SU-DHL-6 (cell line): ENCODE data around the gene THAP7.

Experiments
- H2AFZ ChIP-seq: fragments of 200-600 bp; sonication (generic); 2 replicates; pipeline ENCODE4 v1.6.1; 2014; ENCODE audit warnings: low read depth, mild to moderate bottlenecking, moderate library complexity, mixed read lengths, antibody characterized with exemption, low read length; ENCODE audit not compliant: severe bottlenecking
- H3F3A ChIP-seq: fragments of 200-600 bp; shearing (Covaris generic); 2 replicates; pipeline ENCODE4 v1.6.0; 2016; ENCODE audit warnings: antibody characterized with exemption, mild to moderate bottlenecking; ENCODE audit not compliant: insufficient read depth
- H3K27ac ChIP-seq: fragments of 200-600 bp; sonication (generic); 2 replicates; pipeline ENCODE4 v1.5.1; 2016; ENCODE audit warnings: low read depth, mild to moderate bottlenecking, low read length, moderate library complexity, mixed read lengths
- H3K27me3 ChIP-seq: fragments of 200-600 bp; sonication (generic), shearing (Covaris generic); 2 replicates; pipeline ENCODE4 v1.6.0; 2014; ENCODE audit warnings: mild to moderate bottlenecking, low read length
- H3K36me3 ChIP-seq: fragments of 200-600 bp; sonication (generic); 2 replicates; pipeline ENCODE4 v1.6.1; 2014; ENCODE audit warnings: mild to moderate bottlenecking, low read length, mixed read lengths
- H3K4me2 ChIP-seq: fragments of 300-600, 200-600 bp; shearing (Covaris generic), sonication (generic); 2 replicates; pipeline ENCODE4 v1.6.0; 2014; ENCODE audit warnings: low read length, low read depth, mild to moderate bottlenecking; ENCODE audit not compliant: poor library complexity, severe bottlenecking
- H3K4me3 ChIP-seq: fragments of 200-600 bp; sonication (generic); 2 replicates; pipeline ENCODE4 v1.5.1; 2014; ENCODE audit warnings: antibody characterized with exemption, low read length, mild to moderate bottlenecking, mixed read lengths; ENCODE audit not compliant: insufficient read depth, poor library complexity, severe bottlenecking
- H3K79me2 ChIP-seq: fragments of 200-600 bp; sonication (generic); 2 replicates; pipeline ENCODE4 v1.6.1; 2014; ENCODE audit warnings: mild to moderate bottlenecking, low read length, moderate library complexity; ENCODE audit not compliant: insufficient read depth
- H3K9ac ChIP-seq: fragments of 200-600 bp; sonication (generic); 2 replicates; pipeline ENCODE4 v1.7.0; 2014; ENCODE audit warnings: mild to moderate bottlenecking, low read length
- H3K9me2 ChIP-seq: fragments of 200-600 bp; sonication (generic); replicated peaks from 2 replicates; pipeline ENCODE4 v1.6.1; 2014; ENCODE audit warnings: low read length; ENCODE audit not compliant: insufficient read depth
- H3K9me3 ChIP-seq: fragments of 200-600 bp; sonication (generic); 2 replicates; pipeline ENCODE4 v1.6.1; 2014; ENCODE audit warnings: low read length, mixed read lengths; ENCODE audit not compliant: insufficient read depth
- H4K20me1 ChIP-seq: fragments of 200-600 bp; sonication (generic); 2 replicates; pipeline ENCODE4 v1.6.1; 2014; ENCODE audit warnings: low read depth, mild to moderate bottlenecking, antibody characterized with exemption, low read length, moderate library complexity, mixed read lengths
- EZH2phosphoT487 ChIP-seq: fragments of 200-600 bp; sonication (generic), shearing (Covaris generic); conservative IDR thresholded peaks from 2 replicates; pipeline ENCODE4 v1.6.1; 2018; ENCODE audit warnings: mild to moderate bottlenecking, antibody characterized with exemption, low read length, moderate library complexity, mixed read lengths
- TF ChIP-seq, protein P1 (sequence below): fragments of 200-600 bp; sonication (generic); IDR thresholded peaks from one replicate; pipeline ENCODE4 v1.5.1; 2017; ENCODE audit warnings: antibody characterized with exemption, mild to moderate bottlenecking, low read length, moderate library complexity; ENCODE audit not compliant: insufficient read depth, poor library complexity, severe bottlenecking

Gene THAP7

DNA sequence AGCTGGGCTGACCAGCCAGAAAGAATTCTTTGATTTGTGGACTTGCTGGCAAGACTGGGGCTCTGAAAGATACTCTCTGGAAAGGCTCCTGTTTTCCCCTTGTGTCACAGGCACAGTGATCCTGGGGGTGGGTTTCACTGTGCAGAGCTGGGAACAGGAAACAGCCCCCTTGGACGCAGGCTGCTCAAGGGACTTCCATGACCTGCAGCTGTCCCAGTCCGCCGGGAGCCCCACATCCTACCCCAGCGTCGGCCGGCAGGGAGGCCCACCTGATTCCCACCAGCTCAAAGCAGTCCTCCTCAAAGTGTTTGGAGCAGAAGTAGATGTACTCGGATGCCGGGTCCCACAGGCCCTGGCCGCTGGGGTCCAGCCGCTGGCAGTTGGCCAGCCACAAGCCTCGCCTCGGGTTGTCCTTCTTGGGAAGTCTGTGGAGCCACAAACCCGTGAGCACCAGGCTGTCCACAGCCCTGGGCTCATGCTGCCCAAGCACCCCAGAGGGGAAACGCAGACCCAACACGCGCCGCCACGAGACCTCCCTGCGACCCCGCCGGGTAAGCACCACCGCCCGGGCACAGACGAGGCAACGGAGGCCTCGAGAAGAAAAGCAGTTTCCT is 824 bp downstream of the THAP7 start:
- Histone ChIP-seq H3K4me3 (peak overlapping the region; percentile 89), H3K36me3 (no peaks in the 10 kb centered on the region), H3K79me2 (peaks cover 8% of the 10 kb centered on the region), H3K9me2 (no peaks in the 10 kb centered on the region), H3K27me3 (no peaks in the 10 kb centered on the region), H3K9ac (peak overlapping the region; percentile 95), H2AFZ (peak overlapping the region; percentile 80), H3K9me3 (no peaks in the 10 kb centered on the region), H3K27ac (peak overlapping the region; percentile 95), H3F3A (no peaks in the 10 kb centered on the region), H3K4me2 (peak overlapping the region; percentile 90), H4K20me1 (no peaks in the 10 kb centered on the region)
- no peak for TF ChIP-seq EZH2phosphoT487
- TF ChIP-seq, protein P1, sequence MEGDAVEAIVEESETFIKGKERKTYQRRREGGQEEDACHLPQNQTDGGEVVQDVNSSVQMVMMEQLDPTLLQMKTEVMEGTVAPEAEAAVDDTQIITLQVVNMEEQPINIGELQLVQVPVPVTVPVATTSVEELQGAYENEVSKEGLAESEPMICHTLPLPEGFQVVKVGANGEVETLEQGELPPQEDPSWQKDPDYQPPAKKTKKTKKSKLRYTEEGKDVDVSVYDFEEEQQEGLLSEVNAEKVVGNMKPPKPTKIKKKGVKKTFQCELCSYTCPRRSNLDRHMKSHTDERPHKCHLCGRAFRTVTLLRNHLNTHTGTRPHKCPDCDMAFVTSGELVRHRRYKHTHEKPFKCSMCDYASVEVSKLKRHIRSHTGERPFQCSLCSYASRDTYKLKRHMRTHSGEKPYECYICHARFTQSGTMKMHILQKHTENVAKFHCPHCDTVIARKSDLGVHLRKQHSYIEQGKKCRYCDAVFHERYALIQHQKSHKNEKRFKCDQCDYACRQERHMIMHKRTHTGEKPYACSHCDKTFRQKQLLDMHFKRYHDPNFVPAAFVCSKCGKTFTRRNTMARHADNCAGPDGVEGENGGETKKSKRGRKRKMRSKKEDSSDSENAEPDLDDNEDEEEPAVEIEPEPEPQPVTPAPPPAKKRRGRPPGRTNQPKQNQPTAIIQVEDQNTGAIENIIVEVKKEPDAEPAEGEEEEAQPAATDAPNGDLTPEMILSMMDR, result no peak

DNA sequence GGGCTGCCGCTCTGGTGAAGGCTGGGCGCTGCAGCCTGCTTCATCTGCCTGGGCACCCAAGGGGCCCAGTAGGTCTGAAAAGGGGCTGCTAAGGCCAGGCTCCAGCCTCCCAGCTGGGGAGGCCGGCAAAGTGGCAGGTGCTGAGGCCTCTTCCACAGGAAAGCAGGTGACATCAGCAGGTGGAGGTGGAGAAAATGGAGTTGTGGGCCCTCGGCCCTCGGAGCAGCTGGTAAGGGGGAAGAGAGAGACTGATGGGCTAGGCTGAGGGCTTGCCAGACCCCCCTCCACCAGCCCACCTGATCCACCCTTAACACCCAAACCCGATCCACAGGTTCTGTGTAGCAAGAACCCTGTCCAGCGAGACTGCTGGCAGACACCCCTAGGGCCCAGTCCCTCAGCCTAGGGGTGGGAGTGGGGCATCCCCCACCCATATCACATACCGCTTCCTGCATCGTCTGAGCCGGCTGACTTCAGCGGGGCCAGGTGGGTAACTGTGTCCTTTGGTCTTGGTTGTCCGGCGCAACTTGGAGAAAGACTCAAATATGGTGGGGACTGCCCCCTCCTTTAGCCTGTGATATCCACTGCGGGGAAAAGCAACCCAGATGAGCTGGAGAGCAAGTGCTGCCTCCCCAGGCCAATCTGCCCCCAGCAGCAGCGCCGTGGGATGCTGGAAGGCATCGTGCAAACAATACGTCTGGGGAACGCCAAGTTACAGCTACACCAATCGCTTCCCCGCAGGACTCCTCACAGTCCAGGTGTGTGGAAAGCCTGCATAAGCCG is 1.5 kb downstream of the THAP7 start:
- Histone ChIP-seq H3F3A (no peaks in the 10 kb centered on the region), H3K9ac (peak overlapping the region; percentile 95), H3K79me2 (peaks cover 8% of the 10 kb centered on the region), H3K27ac (peak overlapping the region; percentile 95), H2AFZ (no peak overlapping the region), H4K20me1 (no peaks in the 10 kb centered on the region), H3K9me3 (no peaks in the 10 kb centered on the region), H3K9me2 (no peaks in the 10 kb centered on the region), H3K27me3 (no peaks in the 10 kb centered on the region), H3K4me2 (peak overlapping the region; percentile 90), H3K4me3 (peak overlapping the region; percentile 89), H3K36me3 (no peaks in the 10 kb centered on the region)
- TF ChIP-seq EZH2phosphoT487, result no peak
- TF ChIP-seq, protein P1, result no peak

DNA sequence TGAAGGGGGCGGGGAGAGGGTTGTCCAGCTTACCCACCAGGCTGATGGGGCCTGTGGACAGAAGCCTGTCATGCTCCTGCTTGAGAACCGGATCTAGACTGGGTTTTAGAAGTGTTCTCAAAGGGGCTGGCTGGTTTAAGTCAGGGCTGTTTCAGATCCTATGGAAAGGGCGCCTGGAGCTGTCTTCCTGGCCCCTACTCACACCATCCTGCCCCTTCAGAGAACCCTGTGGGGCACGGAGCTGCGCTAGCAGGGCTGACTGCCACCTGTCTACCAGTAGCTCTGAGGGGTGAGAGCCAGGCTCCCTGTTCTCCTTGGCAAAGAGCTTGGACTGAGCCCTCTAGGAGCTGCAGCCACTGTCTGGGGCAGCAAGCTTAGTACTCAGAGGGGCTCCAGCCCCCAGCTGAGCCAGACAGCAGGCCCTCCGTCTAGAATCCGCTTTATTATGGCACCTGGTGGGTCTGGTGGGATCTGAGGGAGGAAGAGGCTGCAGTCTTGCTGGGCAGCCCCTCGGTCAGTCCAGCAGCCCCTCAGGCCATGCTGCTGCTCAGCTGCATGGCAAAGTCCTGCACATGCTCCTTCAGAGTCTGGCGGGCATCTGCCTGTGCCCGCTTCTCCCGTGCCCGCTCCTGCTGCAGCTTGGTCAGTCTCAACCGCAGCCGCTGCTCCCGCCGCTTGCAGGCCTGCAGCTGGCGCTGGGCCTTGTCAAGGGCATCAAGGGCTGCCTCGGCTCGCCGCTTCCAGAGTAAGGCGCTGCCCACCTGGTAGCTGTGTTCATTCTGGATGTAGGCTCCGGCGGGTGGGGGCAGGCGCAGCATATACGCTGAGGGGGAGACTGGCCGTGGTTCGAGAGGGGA is 2.3 kb downstream of the THAP7 start:
- Histone ChIP-seq H4K20me1 (no peaks in the 10 kb centered on the region), H3K4me3 (no peak overlapping the region), H2AFZ (no peak overlapping the region), H3F3A (no peaks in the 10 kb centered on the region), H3K79me2 (peaks cover 8% of the 10 kb centered on the region), H3K27ac (no peak overlapping the region), H3K27me3 (no peaks in the 10 kb centered on the region), H3K9me3 (no peaks in the 10 kb centered on the region), H3K9ac (0 out of 2 replicates have a peak overlapping the region, but pooled peaks have one; percentile 95), H3K4me2 (no peak overlapping the region), H3K9me2 (no peaks in the 10 kb centered on the region), H3K36me3 (no peaks in the 10 kb centered on the region)
- TF ChIP-seq EZH2phosphoT487, result no peak
- TF ChIP-seq, protein P1, result no peak
